H9 (cell line): ENCODE measurements around the gene KCNIP4. TPM values are rescaled to one million over a fixed set of nuclear protein-coding genes. Genes with fewer than 3 reads are reported as not detected.

ENCODE experiments used
- DNase-seq: peaks from one replicate; pipeline ENCODE4 v3.0.0-alpha.2; 2017
- H2AFZ ChIP-seq: one replicate; pipeline ENCODE4 v1.6.1; 2013; ENCODE audit warnings: mild to moderate bottlenecking, low read length, control low read depth, moderate library complexity
- H2AK5ac ChIP-seq: 2 replicates; pipeline ENCODE4 v1.6.1; 2013; ENCODE audit warnings: low read length, control low read depth, mixed read lengths; ENCODE audit not compliant: insufficient read length
- H2BK120ac ChIP-seq: one replicate; pipeline ENCODE4 v1.6.1; 2013; ENCODE audit warnings: low read depth, mild to moderate bottlenecking, low read length, control low read depth, inconsistent platforms; ENCODE audit not compliant: poor library complexity, severe bottlenecking
- H2BK12ac ChIP-seq: 2 replicates; pipeline ENCODE4 v1.6.1; 2013; ENCODE audit warnings: low read length, control low read depth, mixed read lengths, low read depth; ENCODE audit not compliant: insufficient read length
- H2BK15ac ChIP-seq: 2 replicates; pipeline ENCODE4 v1.6.1; 2013; ENCODE audit warnings: low read depth, low read length, control low read depth
- H2BK20ac ChIP-seq: one replicate; pipeline ENCODE4 v1.6.1; 2013; ENCODE audit warnings: low read depth, mild to moderate bottlenecking, low read length, control low read depth, inconsistent platforms; ENCODE audit not compliant: poor library complexity, severe bottlenecking
- H2BK5ac ChIP-seq: 2 replicates; pipeline ENCODE4 v1.6.1; 2013; ENCODE audit warnings: low read length, control low read depth, mixed read lengths; ENCODE audit not compliant: insufficient read length
- H3K14ac ChIP-seq: 2 replicates; pipeline ENCODE4 v1.6.1; 2013; ENCODE audit warnings: low read length, control low read depth; ENCODE audit not compliant: insufficient read depth
- H3K18ac ChIP-seq: 2 replicates; pipeline ENCODE4 v1.6.1; 2013; ENCODE audit warnings: low read depth, mild to moderate bottlenecking, mixed read lengths, low read length, control low read depth; ENCODE audit not compliant: insufficient read length
- H3K23ac ChIP-seq: 2 replicates; pipeline ENCODE4 v1.6.1; 2013; ENCODE audit warnings: low read length, control low read depth, mixed read lengths, low read depth; ENCODE audit not compliant: insufficient read length
- H3K23me2 ChIP-seq: 2 replicates; pipeline ENCODE4 v1.6.1; 2013; ENCODE audit warnings: low read depth, mild to moderate bottlenecking, mixed read lengths, low read length, control low read depth; ENCODE audit not compliant: insufficient read length, poor library complexity, severe bottlenecking
- H3K27ac ChIP-seq: 2 replicates; pipeline ENCODE4 v1.5.1; 2013; ENCODE audit warnings: low read length, control low read depth, mixed read lengths, low read depth; ENCODE audit not compliant: insufficient read length
- H3K27me3 ChIP-seq: 2 replicates; pipeline ENCODE4 v1.6.1; 2013; ENCODE audit warnings: low read length, control low read depth, inconsistent platforms; ENCODE audit not compliant: insufficient read depth
- H3K4ac ChIP-seq: 2 replicates; pipeline ENCODE4 v1.6.1; 2013; ENCODE audit warnings: low read depth, mild to moderate bottlenecking, control low read depth, inconsistent platforms, low read length, moderate library complexity
- H3K4me1 ChIP-seq: 2 replicates; pipeline ENCODE4 v1.6.1; 2013; ENCODE audit warnings: low read length, control low read depth, inconsistent platforms; ENCODE audit not compliant: insufficient read depth
- H3K4me2 ChIP-seq: 2 replicates; pipeline ENCODE4 v1.6.1; 2013; ENCODE audit warnings: low read length, control low read depth, mixed read lengths; ENCODE audit not compliant: insufficient read length, insufficient read depth
- H3K56ac ChIP-seq: 2 replicates; pipeline ENCODE4 v1.6.1; 2013; ENCODE audit warnings: low read depth, mild to moderate bottlenecking, mixed read lengths, low read length, control low read depth; ENCODE audit not compliant: insufficient read length
- H3K79me1 ChIP-seq: 2 replicates; pipeline ENCODE4 v1.6.1; 2013; ENCODE audit warnings: low read depth, mild to moderate bottlenecking, moderate library complexity, low read length, control low read depth, inconsistent platforms; ENCODE audit not compliant: insufficient read depth, poor library complexity, severe bottlenecking
- H3K79me2 ChIP-seq: 2 replicates; pipeline ENCODE4 v1.6.1; 2013; ENCODE audit warnings: low read length, control low read depth, inconsistent platforms; ENCODE audit not compliant: insufficient read depth
- H3K9ac ChIP-seq: 2 replicates; pipeline ENCODE4 v1.6.1; 2013; ENCODE audit warnings: low read length, control low read depth, mixed read lengths; ENCODE audit not compliant: insufficient read length; ENCODE audit errors: extremely low read depth
- H3K9me3 ChIP-seq: one replicate; pipeline ENCODE4 v1.6.1; 2013; ENCODE audit warnings: low read depth, low read length, inconsistent platforms; ENCODE audit not compliant: control insufficient read depth
- H3T11ph ChIP-seq: one replicate; pipeline ENCODE4 v1.6.1; 2013; ENCODE audit warnings: mild to moderate bottlenecking, low read length, control low read depth, inconsistent platforms
- H4K20me1 ChIP-seq: one replicate; pipeline ENCODE4 v1.6.1; 2013; ENCODE audit not compliant: control insufficient read depth, insufficient read length, insufficient read depth
- H4K5ac ChIP-seq: 2 replicates; pipeline ENCODE4 v1.6.1; 2013; ENCODE audit warnings: low read depth, mild to moderate bottlenecking, mixed read lengths, low read length, control low read depth; ENCODE audit not compliant: insufficient read length
- H4K8ac ChIP-seq: replicated peaks from 2 replicates; pipeline ENCODE4 v1.6.1; 2013; ENCODE audit warnings: low read length, control low read depth, mixed read lengths, low read depth; ENCODE audit not compliant: insufficient read length
- H4K91ac ChIP-seq: 2 replicates; pipeline ENCODE4 v1.6.1; 2013; ENCODE audit warnings: low read depth, mild to moderate bottlenecking, moderate library complexity, mixed read lengths, low read length, control low read depth; ENCODE audit not compliant: insufficient read length
- H3K27ac Mint-ChIP-seq, 3 experiments: 2 replicates in 2 of 3; 3 replicates in 1 of 3; pipeline ENCODE4 v1.8.0; 2020 to 2021; ENCODE audit warnings: mixed read lengths in 3 of 3, mild to moderate bottlenecking in 1 of 3, moderate library complexity in 1 of 3
- H3K27me3 Mint-ChIP-seq: 2 replicates; pipeline ENCODE4 v1.8.0; 2021; ENCODE audit warnings: low read depth, mild to moderate bottlenecking, moderate library complexity, mixed read lengths
- H3K36me3 Mint-ChIP-seq, 3 experiments: 2 replicates in 2 of 3; 3 replicates in 1 of 3; pipeline ENCODE4 v1.8.0; 2020 to 2021; ENCODE audit warnings: low read depth in 3 of 3, mixed read lengths in 3 of 3; ENCODE audit not compliant: insufficient read depth in 1 of 3
- H3K4me1 Mint-ChIP-seq, 2 experiments: 2 replicates each; pipeline ENCODE4 v1.8.0; 2020; ENCODE audit warnings: mixed read lengths in 2 of 2
- H3K4me3 Mint-ChIP-seq, 2 experiments: 2 replicates in 1 of 2; 3 replicates in 1 of 2; pipeline ENCODE4 v1.8.0; 2020 to 2021; ENCODE audit warnings: mild to moderate bottlenecking in 2 of 2, mixed read lengths in 2 of 2, moderate library complexity in 1 of 2
- H3K9me3 Mint-ChIP-seq, 2 experiments: 2 replicates in 1 of 2; 3 replicates in 1 of 2; pipeline ENCODE4 v1.8.0; 2020; ENCODE audit warnings: mild to moderate bottlenecking in 2 of 2, mixed read lengths in 2 of 2, moderate library complexity in 1 of 2
- WGBS: extraction: QIAGEN DNeasy Blood & Tissue Kit; methylation state at CpG from one replicate; pipeline ENCODE4 v1.1.7; 2013; ENCODE audit warnings: missing lambda C conversion rate, low lambda C conversion rate, mixed read lengths; ENCODE audit not compliant: insufficient read length; ENCODE audit errors: extremely low coverage; 5-methylcytosine and 5-hydroxymethylcytosine counted together
- total RNA-seq: library from RNA; stranded (reverse); gene quantifications from 2 replicates; pipeline ENCODE4 v1.2.1, GENCODE V29; 2021
- TF ChIP-seq, protein P1 (sequence below): fragments of 200-600 bp; sonication (generic); conservative IDR thresholded peaks from 3 replicates; pipeline ENCODE4 v1.8.0; 2021; ENCODE audit warnings: antibody characterized with exemption, mild to moderate bottlenecking

The KCNIP4 gene
- total RNA-seq, 1 experiment from 2014 or later = not detected

DNA sequence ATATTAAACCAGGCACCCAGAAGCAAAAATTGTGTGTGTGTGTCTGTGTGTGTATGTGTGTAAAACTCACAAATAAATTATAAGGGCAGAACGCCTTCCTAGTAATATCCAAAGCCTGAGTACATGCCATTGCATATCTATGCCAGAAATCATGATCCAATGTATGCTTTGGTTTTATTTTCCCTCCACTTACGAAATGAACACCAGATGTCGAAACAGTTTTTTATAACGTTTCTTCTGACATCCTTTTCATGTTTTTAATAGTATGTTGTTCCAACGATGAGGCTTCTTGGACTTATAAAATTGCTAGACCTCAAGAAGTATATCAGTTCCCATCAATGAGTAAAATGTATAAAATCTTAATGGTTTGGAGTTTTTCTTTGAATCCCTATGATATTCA lies 55.4 kb downstream of the KCNIP4 start:
- WGBS = no CpG with 5 or more reads among the region's 5 CpGs
- H2BK120ac ChIP-seq = no peak overlapping the region
- H2BK5ac ChIP-seq = no peak overlapping the region
- no peaks in the 10 kb centered on the region for H4K20me1 ChIP-seq
- Mint-ChIP-seq H3K4me3 (no peak overlapping the region), H3K27me3 (no peaks in the 10 kb centered on the region), H3K9me3 (peaks cover 0 to 5% of the 10 kb centered on the region in 2 experiments; a peak in 2 of 5 replicates), H3K4me1 (no peaks in the 10 kb centered on the region), H3K27ac (no peak overlapping the region), H3K36me3 (no peaks in the 10 kb centered on the region; a peak in 1 of 7 replicates)
- peaks cover 5% of the 10 kb centered on the region for H3K9me3 ChIP-seq
- H3K9ac ChIP-seq = no peak overlapping the region
- no peaks in the 10 kb centered on the region for H3K79me1 ChIP-seq
- no peak overlapping the region for H4K8ac ChIP-seq
- TF ChIP-seq, protein P1, sequence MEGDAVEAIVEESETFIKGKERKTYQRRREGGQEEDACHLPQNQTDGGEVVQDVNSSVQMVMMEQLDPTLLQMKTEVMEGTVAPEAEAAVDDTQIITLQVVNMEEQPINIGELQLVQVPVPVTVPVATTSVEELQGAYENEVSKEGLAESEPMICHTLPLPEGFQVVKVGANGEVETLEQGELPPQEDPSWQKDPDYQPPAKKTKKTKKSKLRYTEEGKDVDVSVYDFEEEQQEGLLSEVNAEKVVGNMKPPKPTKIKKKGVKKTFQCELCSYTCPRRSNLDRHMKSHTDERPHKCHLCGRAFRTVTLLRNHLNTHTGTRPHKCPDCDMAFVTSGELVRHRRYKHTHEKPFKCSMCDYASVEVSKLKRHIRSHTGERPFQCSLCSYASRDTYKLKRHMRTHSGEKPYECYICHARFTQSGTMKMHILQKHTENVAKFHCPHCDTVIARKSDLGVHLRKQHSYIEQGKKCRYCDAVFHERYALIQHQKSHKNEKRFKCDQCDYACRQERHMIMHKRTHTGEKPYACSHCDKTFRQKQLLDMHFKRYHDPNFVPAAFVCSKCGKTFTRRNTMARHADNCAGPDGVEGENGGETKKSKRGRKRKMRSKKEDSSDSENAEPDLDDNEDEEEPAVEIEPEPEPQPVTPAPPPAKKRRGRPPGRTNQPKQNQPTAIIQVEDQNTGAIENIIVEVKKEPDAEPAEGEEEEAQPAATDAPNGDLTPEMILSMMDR = no peak
- H3K27ac ChIP-seq = no peak overlapping the region
- no peak overlapping the region for H4K5ac ChIP-seq
- H3K14ac ChIP-seq = no peak overlapping the region
- no peak overlapping the region for H3K56ac ChIP-seq
- no peak overlapping the region for H3K18ac ChIP-seq
- H4K91ac ChIP-seq = no peak overlapping the region
- DNase-seq = no peak
- no peak overlapping the region for H2AK5ac ChIP-seq
- no peak overlapping the region for H3K4ac ChIP-seq
- no peaks in the 10 kb centered on the region for H3K4me1 ChIP-seq
- H3K4me2 ChIP-seq = no peak overlapping the region
- H3K23ac ChIP-seq = no peak overlapping the region
- H2BK20ac ChIP-seq = no peak overlapping the region
- no peak overlapping the region for H3T11ph ChIP-seq
- no peaks in the 10 kb centered on the region for H3K79me2 ChIP-seq
- H3K27me3 ChIP-seq = no peaks in the 10 kb centered on the region
- H2BK15ac ChIP-seq = no peak overlapping the region
- no peak overlapping the region for H2BK12ac ChIP-seq
- H3K23me2 ChIP-seq = no peaks in the 10 kb centered on the region
- H2AFZ ChIP-seq = no peak overlapping the region
